Activated T-helper 17 cell treated with anti-CD3 and anti-CD28 coated beads, Interleukin-2, amount 50 U/mL, for 72 hours (primary cell): ENCODE results near the gene USP6NL. TPM values are rescaled to one million over a fixed set of nuclear protein-coding genes. Genes with fewer than 3 reads are reported as not detected.

Experiments used
- total RNA-seq, 2 donors: library from RNA; stranded (reverse); gene quantifications; one replicate each; pipeline ENCODE4 v1.2.3, GENCODE V29; 2022

Gene USP6NL
- total RNA-seq, 2 donors from 2014 or later, result 0.74 to 1.7 TPM

Other genes with a start within 250 kb of the USP6NL start
- 1 to 10 TPM in 1 of 2 donors, not detected in 1; 1.5 TPM for gene ECHDC3, start 130.7 kb upstream of the USP6NL start, total RNA-seq
- 1 to 10 TPM in 1 of 2 donors, under 1 TPM in 1; 0.37 to 1.6 TPM for gene PROSER2, start 211.7 kb upstream of the USP6NL start, total RNA-seq